H1 (cell line): ENCODE data around the gene PKIB. TPM values are rescaled to one million over a fixed set of nuclear protein-coding genes. Genes with fewer than 3 reads are reported as not detected.

Experiments used
- CTCF ChIA-PET: fragments of 300-600 bp; sonication (Branson Sonifier 250); formaldehyde crosslinking; loops from one replicate; lab custom pipeline; 2021; ENCODE audit not compliant: partially characterized antibody; lab: Charles Lee
- POLR2A ChIA-PET: fragments of 300-600 bp; sonication (Branson Sonifier 250); formaldehyde crosslinking; loops from one replicate; lab custom pipeline; 2021; ENCODE audit warnings: inconsistent platforms; ENCODE audit not compliant: partially characterized antibody; lab: Charles Lee
- DNase-seq, 2 experiments: peaks; one replicate each; pipeline versions ENCODE4 v3.0.0 to v3.0.0-alpha.2; 2010 to 2022; ENCODE audit warnings: low spot score in 2 of 2, low read depth in 1 of 2, mixed read lengths in 1 of 2
- FAIRE-seq: peaks from 2 replicates; lab custom pipeline; 2011; peaks lifted over from hg19 to GRCh38; lab: Jason Lieb, UNC
- H2AFZ ChIP-seq: 2 replicates; pipeline ENCODE4 v1.8.1; 2012; ENCODE audit warnings: low read length, inconsistent platforms
- H2AK5ac ChIP-seq: 2 replicates; pipeline ENCODE4 v1.6.1; 2013; ENCODE audit warnings: low read depth, low read length
- H2BK120ac ChIP-seq: replicated peaks from 2 replicates; pipeline ENCODE3; 2013; ENCODE audit warnings: low read depth, low read length, inconsistent platforms
- H2BK12ac ChIP-seq: 2 replicates; pipeline ENCODE4 v1.6.1; 2013; ENCODE audit warnings: low read depth, low read length
- H2BK15ac ChIP-seq: 2 replicates; pipeline ENCODE4 v1.6.1; 2013; ENCODE audit warnings: low read length
- H2BK20ac ChIP-seq: 2 replicates; pipeline ENCODE4 v1.6.1; 2013; ENCODE audit warnings: low read length
- H2BK5ac ChIP-seq: 2 replicates; pipeline ENCODE4 v1.6.1; 2013; ENCODE audit warnings: low read depth, low read length
- H3K14ac ChIP-seq: 2 replicates; pipeline ENCODE4 v1.6.1; 2013; ENCODE audit warnings: inconsistent platforms; ENCODE audit not compliant: insufficient read length
- H3K18ac ChIP-seq: 2 replicates; pipeline ENCODE4 v1.6.1; 2013; ENCODE audit warnings: low read length; ENCODE audit errors: extremely low read depth
- H3K23ac ChIP-seq: 2 replicates; pipeline ENCODE4 v1.6.1; 2013; ENCODE audit warnings: inconsistent platforms; ENCODE audit not compliant: insufficient read length
- H3K23me2 ChIP-seq: 2 replicates; pipeline ENCODE4 v1.6.1; 2013; ENCODE audit warnings: low read depth, low read length
- H3K27ac ChIP-seq: 2 replicates; pipeline ENCODE4 v1.6.1; 2011; ENCODE audit warnings: low read depth, low read length, inconsistent platforms
- H3K27me3 ChIP-seq, 4 experiments: replicated peaks in 1 of 4; 1 replicate in 1 of 4; 2 replicates in 3 of 4; pipeline versions ENCODE4 v1.6.1 to v1.8.1; 2011 to 2013; ENCODE audit warnings: low read length in 3 of 4, mild to moderate bottlenecking in 3 of 4, inconsistent platforms in 2 of 4, mixed read lengths in 2 of 4, moderate library complexity in 1 of 4; ENCODE audit not compliant: control insufficient read depth in 3 of 4, insufficient read depth in 3 of 4; ENCODE audit errors: extremely low read depth in 1 of 4
- H3K36me3 ChIP-seq, 4 experiments: 2 replicates each; pipeline versions ENCODE4 v1.6.1 to v1.8.1; 2011 to 2013; ENCODE audit warnings: mild to moderate bottlenecking in 4 of 4, low read length in 3 of 4, moderate library complexity in 2 of 4, control low read depth in 1 of 4, inconsistent platforms in 1 of 4; ENCODE audit not compliant: insufficient read depth in 4 of 4, control insufficient read depth in 2 of 4
- H3K4ac ChIP-seq: replicated peaks from 2 replicates; pipeline ENCODE3; 2013; ENCODE audit warnings: low read length, low read depth, mixed read lengths, inconsistent platforms; ENCODE audit not compliant: insufficient read length
- H3K4me1 ChIP-seq, 4 experiments: replicated peaks in 1 of 4; 1 replicate in 1 of 4; 2 replicates in 3 of 4; pipeline versions ENCODE4 v1.6.1 to v1.8.1; 2011 to 2013; ENCODE audit warnings: low read length in 3 of 4, inconsistent platforms in 2 of 4, mixed read lengths in 1 of 4; ENCODE audit not compliant: insufficient read depth in 4 of 4, control insufficient read depth in 3 of 4
- H3K4me2 ChIP-seq, 2 experiments: 2 replicates each; pipeline versions ENCODE4 v1.6.1 to v1.8.1; 2011 to 2013; ENCODE audit warnings: low read depth in 2 of 2, low read length in 2 of 2, control low read depth in 1 of 2, inconsistent platforms in 1 of 2, mild to moderate bottlenecking in 1 of 2; ENCODE audit not compliant: insufficient read depth in 1 of 2
- H3K4me3 ChIP-seq, 4 experiments: fragments of 200-600, 300-600 bp in 1 of 4; sonication (generic), shearing (Covaris generic), sonication (Bioruptor Twin) in 1 of 4; 2 replicates each; pipeline versions ENCODE4 v1.5.1 to v1.8.1; 2011 to 2016; ENCODE audit warnings: low read length in 4 of 4, low read depth in 3 of 4, control low read depth in 2 of 4, inconsistent platforms in 2 of 4, mild to moderate bottlenecking in 2 of 4, mixed read lengths in 1 of 4, moderate library complexity in 1 of 4; ENCODE audit not compliant: insufficient read depth in 2 of 4; ENCODE audit errors: extremely low read depth in 1 of 4
- H3K56ac ChIP-seq: replicated peaks from 2 replicates; pipeline ENCODE3; 2013; ENCODE audit warnings: low read depth, mild to moderate bottlenecking, mixed read lengths, low read length, inconsistent platforms; ENCODE audit not compliant: insufficient read length
- H3K79me1 ChIP-seq: 2 replicates; pipeline ENCODE4 v1.6.1; 2013; ENCODE audit warnings: low read depth, low read length, control low read depth
- H3K79me2 ChIP-seq, 2 experiments: 2 replicates each; pipeline versions ENCODE4 v1.6.1 to v1.8.1; 2012 to 2013; ENCODE audit warnings: low read length in 2 of 2, mild to moderate bottlenecking in 2 of 2, inconsistent platforms in 1 of 2; ENCODE audit not compliant: insufficient read depth in 2 of 2, control insufficient read depth in 1 of 2
- H3K9ac ChIP-seq, 4 experiments: replicated peaks in 1 of 4; 1 replicate in 1 of 4; 2 replicates in 3 of 4; pipeline versions ENCODE4 v1.6.1 to v1.8.1; 2011 to 2013; ENCODE audit warnings: low read depth in 3 of 4, low read length in 3 of 4, control low read depth in 2 of 4, mild to moderate bottlenecking in 2 of 4, moderate library complexity in 2 of 4, inconsistent platforms in 1 of 4; ENCODE audit errors: extremely low read depth in 1 of 4
- H3K9me3 ChIP-seq, 2 experiments: 2 replicates each; pipeline versions ENCODE4 v1.6.1 to v1.8.1; 2012 to 2013; ENCODE audit warnings: mild to moderate bottlenecking in 2 of 2, moderate library complexity in 2 of 2, control low read depth in 1 of 2, inconsistent platforms in 1 of 2, low read depth in 1 of 2, low read length in 1 of 2, mixed read lengths in 1 of 2; ENCODE audit not compliant: insufficient read depth in 2 of 2
- H4K20me1 ChIP-seq, 2 experiments: replicated peaks in 1 of 2; 2 replicates each; pipeline versions ENCODE3 to v1.8.1; 2011 to 2013; ENCODE audit warnings: inconsistent platforms in 2 of 2, low read length in 2 of 2, mild to moderate bottlenecking in 1 of 2; ENCODE audit not compliant: insufficient read depth in 2 of 2, control insufficient read depth in 1 of 2
- H4K5ac ChIP-seq: 2 replicates; pipeline ENCODE4 v1.6.1; 2013; ENCODE audit warnings: low read length, low read depth, mixed read lengths, inconsistent platforms; ENCODE audit not compliant: insufficient read length
- H4K8ac ChIP-seq: 2 replicates; pipeline ENCODE4 v1.8.0; 2013; ENCODE audit warnings: mild to moderate bottlenecking, moderate library complexity, low read length, inconsistent platforms; ENCODE audit not compliant: insufficient read depth; ENCODE audit errors: extremely low read depth
- H4K91ac ChIP-seq: replicated peaks from 2 replicates; pipeline ENCODE3; 2013; ENCODE audit warnings: low read length, mixed read lengths, inconsistent platforms; ENCODE audit not compliant: insufficient read length
- CHD1 ChIP-seq: IDR thresholded peaks from 2 replicates; pipeline ENCODE4 v1.6.1; 2012; ENCODE audit warnings: low read depth, low read length, improper control_type of control experiment
- POU5F1 ChIP-seq: IDR thresholded peaks from 2 replicates; pipeline ENCODE4 v1.6.1; 2011; ENCODE audit warnings: low read depth, mild to moderate bottlenecking, low read length, moderate library complexity
- RAD21 ChIP-seq, 2 experiments: IDR thresholded peaks in 1 of 2; conservative IDR thresholded peaks in 1 of 2; 2 replicates each; pipeline ENCODE4 v1.6.1; 2011; ENCODE audit warnings: low read depth in 2 of 2, low read length in 2 of 2, improper control_type of control experiment in 1 of 2, inconsistent platforms in 1 of 2, mild to moderate bottlenecking in 1 of 2, moderate library complexity in 1 of 2
- RFX5 ChIP-seq: IDR thresholded peaks from 2 replicates; pipeline ENCODE4 v1.6.1; 2011; ENCODE audit warnings: low read depth, low read length, improper control_type of control experiment, borderline replicate concordance
- SIX5 ChIP-seq: IDR thresholded peaks from 2 replicates; pipeline ENCODE4 v1.6.1; 2011; ENCODE audit warnings: mild to moderate bottlenecking, low read depth, low read length
- TAF7 ChIP-seq: optimal IDR thresholded peaks from 2 replicates; pipeline ENCODE3; 2011; ENCODE audit warnings: low read depth, mild to moderate bottlenecking, inconsistent platforms, low read length, moderate library complexity, borderline replicate concordance
- WGBS, 2 experiments: shearing (Covaris generic) in 1 of 2; methylation state at CpG; one replicate each; pipeline versions ENCODE4 v1.1.6 to v1.1.7; 2013 to 2015; ENCODE audit warnings: low lambda C conversion rate in 2 of 2, mixed read lengths in 2 of 2, inconsistent platforms in 1 of 2, low coverage in 1 of 2, missing lambda C conversion rate in 1 of 2; ENCODE audit not compliant: insufficient replicate concordance in 2 of 2, insufficient coverage in 1 of 2, insufficient read length in 1 of 2; ENCODE audit errors: extremely low coverage in 1 of 2, missing lambda C conversion rate in 1 of 2; 5-methylcytosine and 5-hydroxymethylcytosine counted together
- polyA plus RNA-seq, 7 experiments: library from polyadenylated mRNA; depleted of rRNA in 3 of 7; stranded (reverse) in 5 of 7; unstranded in 2 of 7; fragments of >200 nt in 5 of 7; fragments of 200-250 nt in 2 of 7; gene quantifications; 1 replicate in 5 of 7; 2 replicates in 1 of 7; 4 replicates in 1 of 7; pipeline versions ENCODE4 v1.2.1 to v1.2.3, GENCODE V29; 2011 to 2013; ENCODE audit warnings: missing spikeins in 2 of 7, mixed read lengths in 2 of 7
- total RNA-seq: library from RNA; stranded (reverse); fragmentation: NEBNext Ultra II Directional; extraction: Animal tissue kit (Norgen Biotek cat#: 25700); gene quantifications from 2 replicates; pipeline ENCODE4 v1.2.1, GENCODE V29; 2021

Gene PKIB
- total and polyA plus RNA-seq, 2 of the 8 experiments (the other 6 are each of a cell fraction or from before 2014, with no cell fraction given): 13.5 to 73.3 TPM

DNA sequence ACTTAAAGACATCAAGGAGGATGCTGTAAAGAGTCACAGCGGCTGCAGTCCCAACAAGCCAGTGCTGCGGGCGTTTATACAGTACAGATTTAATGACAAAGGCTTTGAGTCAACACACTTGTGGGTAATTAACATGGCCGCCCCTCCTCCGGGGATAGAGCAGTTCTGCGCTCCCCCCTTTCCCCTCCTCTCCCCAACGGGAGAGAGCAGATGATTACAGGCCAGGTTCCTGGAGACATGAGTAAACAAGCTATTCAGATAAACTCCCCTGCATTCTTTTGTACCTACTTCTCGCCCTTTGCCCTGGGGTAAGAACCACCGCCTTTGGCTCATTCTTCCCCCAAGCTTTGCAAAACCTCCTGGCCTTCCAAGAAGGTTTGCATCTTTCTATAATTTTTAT is 145.7 kb downstream of the PKIB start:
- H2BK5ac ChIP-seq: no peak overlapping the region
- no peak overlapping the region for H3K18ac ChIP-seq
- H3K27me3 ChIP-seq: 0 out of 7 replicates have a peak, but pooled peaks cover 0 to 1% (median 0%) of the 10 kb centered on the region in 4 experiments
- no peak overlapping the region for H3K27ac ChIP-seq
- H3K23me2 ChIP-seq: no peaks in the 10 kb centered on the region
- H4K91ac ChIP-seq: no peak overlapping the region
- no peak overlapping the region for H4K8ac ChIP-seq
- TF ChIP-seq RAD21 (IDR thresholded peaks at IDR 0.05 in 1 of 2, conservative IDR thresholded peaks at IDR 0.05 in 1 of 2; ENCODE audit: low read depth in 2 of 2, low read length in 2 of 2): no peak
- no peak for TF ChIP-seq TAF7
- TF ChIP-seq RFX5: no peak
- no peak for TF ChIP-seq CHD1
- TF ChIP-seq POU5F1: no peak
- no peak for TF ChIP-seq SIX5
- no peak overlapping the region for H3K9ac ChIP-seq
- H3K4me3 ChIP-seq: no peak overlapping the region
- H3K4me1 ChIP-seq: peaks cover 0 to 4% (median 1%) of the 10 kb centered on the region in 4 experiments; a peak in 1 of 7 replicates
- H3K9me3 ChIP-seq: no peaks in the 10 kb centered on the region
- H2AK5ac ChIP-seq: no peak overlapping the region
- H2BK20ac ChIP-seq: no peak overlapping the region
- DNase-seq: peak in 1 of 2 experiments; percentile 84
- no peaks in the 10 kb centered on the region for H3K79me1 ChIP-seq
- no peaks in the 10 kb centered on the region for H3K36me3 ChIP-seq
- no peak for FAIRE-seq
- no peaks in the 10 kb centered on the region for H3K79me2 ChIP-seq
- H2BK120ac ChIP-seq: no peak overlapping the region
- H3K56ac ChIP-seq: no peak overlapping the region
- no peaks in the 10 kb centered on the region for H4K20me1 ChIP-seq
- ChIA-PET POLR2A (no interaction called here), CTCF (no interaction called here)
- no peak overlapping the region for H2BK12ac ChIP-seq
- WGBS, 2 experiments: 85% methylated on average over 9 of the region's 9 CpGs; no CpG with 5 or more reads in 1 of the 2 experiments
- H3K14ac ChIP-seq: no peak overlapping the region
- no peak overlapping the region for H2AFZ ChIP-seq
- H2BK15ac ChIP-seq: no peak overlapping the region
- no peak overlapping the region for H3K4ac ChIP-seq
- no peak overlapping the region for H3K4me2 ChIP-seq
- no peak overlapping the region for H3K23ac ChIP-seq
- no peak overlapping the region for H4K5ac ChIP-seq
